Mononuclear cell (primary cell): ENCODE measurements around the gene EPC2. TPM values are rescaled to one million over a fixed set of nuclear protein-coding genes. Genes with fewer than 3 reads are reported as not detected.
"Not testable (repeated sequence)": the region's sequence is repeated elsewhere in the genome, so short reads cannot be mapped to it uniquely, and the experiment has no call there.

Experiments
- H3K27me3 ChIP-seq: 2 replicates; pipeline ENCODE4 v1.6.0; 2011; ENCODE audit warnings: low read length, control low read depth; ENCODE audit not compliant: insufficient read depth
- H3K4me1 ChIP-seq: 2 replicates; pipeline ENCODE4 v1.5.1; 2011; ENCODE audit warnings: mild to moderate bottlenecking, low read length, control low read depth; ENCODE audit not compliant: insufficient read depth
- H3K4me3 ChIP-seq: 2 replicates; pipeline ENCODE4 v1.5.1; 2011; ENCODE audit warnings: mild to moderate bottlenecking, low read length, moderate library complexity
- H3K9me3 ChIP-seq: 2 replicates; pipeline ENCODE4 v1.5.1; 2011; ENCODE audit warnings: low read depth, mild to moderate bottlenecking, control low read depth, low read length
- total RNA-seq: library from RNA; depleted of rRNA; stranded (reverse); fragments of >200 nt; gene quantifications from one replicate; pipeline ENCODE4 v1.2.3, GENCODE V29; 2012

Gene EPC2
- total RNA-seq, 1 donor: 95.3 TPM

GRCh38 chr2:148678302-148679179 lies 34.0 kb downstream of the EPC2 start:
- H3K27me3 ChIP-seq, H3K4me3 ChIP-seq, H3K9me3 ChIP-seq, H3K4me1 ChIP-seq: not testable (repeated sequence)

- Histone ChIP-seq H3K4me1 (no peaks in the 10 kb centered on the region), H3K4me3 (no peak overlapping the region), H3K27me3 (no peaks in the 10 kb centered on the region), H3K9me3 (no peaks in the 10 kb centered on the region)
These were observed 35.9 kb downstream of the EPC2 start for GRCh38 chr2:148680462-148680861.

- H3K4me1 ChIP-seq: no peaks in the 10 kb centered on the region
- no peak overlapping the region for H3K4me3 ChIP-seq
- no peaks in the 10 kb centered on the region for H3K27me3 ChIP-seq
- no peaks in the 10 kb centered on the region for H3K9me3 ChIP-seq
These were observed 36.9 kb downstream of the EPC2 start for GRCh38 chr2:148681443-148681842.

- H3K27me3 ChIP-seq, H3K9me3 ChIP-seq, H3K4me3 ChIP-seq, H3K4me1 ChIP-seq: not testable (repeated sequence)
These were observed 37.3 kb downstream of the EPC2 start for GRCh38 chr2:148681862-148682261.

GRCh38 chr2:148684507-148684906 lies 40.0 kb downstream of the EPC2 start:
- no peaks in the 10 kb centered on the region for H3K27me3 ChIP-seq
- H3K4me3 ChIP-seq: no peak overlapping the region
- no peaks in the 10 kb centered on the region for H3K4me1 ChIP-seq
- no peaks in the 10 kb centered on the region for H3K9me3 ChIP-seq

GRCh38 chr2:148687543-148687942 lies 43.0 kb downstream of the EPC2 start:
- H3K27me3 ChIP-seq: no peaks in the 10 kb centered on the region
- no peaks in the 10 kb centered on the region for H3K9me3 ChIP-seq
- H3K4me3 ChIP-seq: no peak overlapping the region
- no peaks in the 10 kb centered on the region for H3K4me1 ChIP-seq

- not testable (repeated sequence) for H3K9me3 ChIP-seq, H3K27me3 ChIP-seq, H3K4me3 ChIP-seq, H3K4me1 ChIP-seq
These were observed 43.5 kb downstream of the EPC2 start for GRCh38 chr2:148688011-148688410.

- H3K4me3 ChIP-seq: no peak overlapping the region
- H3K4me1 ChIP-seq: no peaks in the 10 kb centered on the region
- H3K9me3 ChIP-seq: peaks cover 20% of the 10 kb centered on the region
- no peaks in the 10 kb centered on the region for H3K27me3 ChIP-seq
These were observed 52.4 kb downstream of the EPC2 start for GRCh38 chr2:148696985-148697384.

- Histone ChIP-seq H3K4me3 (no peak overlapping the region), H3K9me3 (peaks cover 20% of the 10 kb centered on the region), H3K27me3 (no peaks in the 10 kb centered on the region), H3K4me1 (no peaks in the 10 kb centered on the region)
These were observed 55.3 kb downstream of the EPC2 start for GRCh38 chr2:148699830-148700229.

- Histone ChIP-seq H3K4me3 (no peak overlapping the region), H3K27me3 (no peaks in the 10 kb centered on the region)
These were observed 56.5 kb downstream of the EPC2 start for GRCh38 chr2:148701039-148701438.

GRCh38 chr2:148701877-148702276 lies 57.3 kb downstream of the EPC2 start:
- Histone ChIP-seq H3K9me3 (peaks cover 20% of the 10 kb centered on the region), H3K27me3 (no peaks in the 10 kb centered on the region), H3K4me1 (no peaks in the 10 kb centered on the region), H3K4me3 (no peak overlapping the region)

More at GRCh38 chr2:148701039-148701438, 56.5 kb downstream of the EPC2 start:
- Histone ChIP-seq H3K4me1 (no peaks in the 10 kb centered on the region), H3K9me3 (peaks cover 20% of the 10 kb centered on the region)

- Histone ChIP-seq H3K4me1 (no peaks in the 10 kb centered on the region), H3K4me3 (no peak overlapping the region)
These were observed 57.9 kb downstream of the EPC2 start for GRCh38 chr2:148702475-148702874.

GRCh38 chr2:148704247-148704646 lies 59.7 kb downstream of the EPC2 start:
- Histone ChIP-seq H3K4me3 (no peak overlapping the region), H3K27me3 (no peaks in the 10 kb centered on the region), H3K9me3 (peaks cover 20% of the 10 kb centered on the region), H3K4me1 (no peaks in the 10 kb centered on the region)

More at GRCh38 chr2:148702475-148702874, 57.9 kb downstream of the EPC2 start:
- peaks cover 20% of the 10 kb centered on the region for H3K9me3 ChIP-seq
- H3K27me3 ChIP-seq: no peaks in the 10 kb centered on the region

GRCh38 chr2:148716378-148716920 lies 71.9 kb downstream of the EPC2 start:
- H3K4me3 ChIP-seq: no peak overlapping the region
- H3K4me1 ChIP-seq: peaks cover 19% of the 10 kb centered on the region
- H3K9me3 ChIP-seq: no peaks in the 10 kb centered on the region
- H3K27me3 ChIP-seq: no peaks in the 10 kb centered on the region

- Histone ChIP-seq H3K9me3 (no peaks in the 10 kb centered on the region), H3K27me3 (no peaks in the 10 kb centered on the region), H3K4me3 (no peak overlapping the region), H3K4me1 (peaks cover 32% of the 10 kb centered on the region)
These were observed 73.5 kb downstream of the EPC2 start for GRCh38 chr2:148718039-148718438.
